Neural progenitor cell (in vitro differentiated cells): Measurements from ENCODE around the gene CPD.

Source experiments
- EZH2 ChIP-seq: fragments of 200-600 bp; sonication (generic); IDR thresholded peaks from 2 replicates; pipeline ENCODE4 v1.6.1; 2017; ENCODE audit warnings: antibody characterized with exemption, mild to moderate bottlenecking, moderate library complexity
- EZH2phosphoT487 ChIP-seq: fragments of 200-600 bp; sonication (generic); IDR thresholded peaks from 2 replicates; pipeline ENCODE4 v1.6.1; 2017; ENCODE audit warnings: antibody characterized with exemption
- TF ChIP-seq, protein P1 (sequence below): fragments of 200-600 bp; sonication (generic); IDR thresholded peaks from 2 replicates; pipeline ENCODE4 v1.5.1; 2017; ENCODE audit warnings: antibody characterized with exemption, mild to moderate bottlenecking

DNA sequence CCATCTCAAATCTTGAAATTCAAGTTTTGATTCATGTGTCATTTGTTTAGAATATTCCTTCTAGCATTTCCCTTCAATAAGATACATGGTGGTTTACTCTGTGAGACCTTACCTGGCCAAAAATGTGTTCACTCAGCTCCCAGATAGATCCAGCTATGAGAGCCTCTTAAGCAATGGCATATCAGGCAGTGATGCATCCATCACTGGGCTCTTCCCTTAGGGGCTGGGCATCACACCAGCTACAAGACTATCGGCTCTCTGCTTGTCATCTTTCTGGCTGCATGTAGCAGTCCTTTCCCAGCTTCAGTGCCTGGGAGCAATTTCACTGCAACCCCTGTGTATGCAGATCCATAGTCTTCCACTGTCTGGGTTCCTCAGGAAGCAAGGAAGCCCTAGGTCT is 139.1 kb downstream of the CPD start:
- TF ChIP-seq EZH2 (no peak), EZH2phosphoT487 (no peak)
- TF ChIP-seq, protein P1, sequence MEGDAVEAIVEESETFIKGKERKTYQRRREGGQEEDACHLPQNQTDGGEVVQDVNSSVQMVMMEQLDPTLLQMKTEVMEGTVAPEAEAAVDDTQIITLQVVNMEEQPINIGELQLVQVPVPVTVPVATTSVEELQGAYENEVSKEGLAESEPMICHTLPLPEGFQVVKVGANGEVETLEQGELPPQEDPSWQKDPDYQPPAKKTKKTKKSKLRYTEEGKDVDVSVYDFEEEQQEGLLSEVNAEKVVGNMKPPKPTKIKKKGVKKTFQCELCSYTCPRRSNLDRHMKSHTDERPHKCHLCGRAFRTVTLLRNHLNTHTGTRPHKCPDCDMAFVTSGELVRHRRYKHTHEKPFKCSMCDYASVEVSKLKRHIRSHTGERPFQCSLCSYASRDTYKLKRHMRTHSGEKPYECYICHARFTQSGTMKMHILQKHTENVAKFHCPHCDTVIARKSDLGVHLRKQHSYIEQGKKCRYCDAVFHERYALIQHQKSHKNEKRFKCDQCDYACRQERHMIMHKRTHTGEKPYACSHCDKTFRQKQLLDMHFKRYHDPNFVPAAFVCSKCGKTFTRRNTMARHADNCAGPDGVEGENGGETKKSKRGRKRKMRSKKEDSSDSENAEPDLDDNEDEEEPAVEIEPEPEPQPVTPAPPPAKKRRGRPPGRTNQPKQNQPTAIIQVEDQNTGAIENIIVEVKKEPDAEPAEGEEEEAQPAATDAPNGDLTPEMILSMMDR, result no peak
